Measurements from ENCODE around the gene ADGRL3.

GRCh38 chr4:62075089-62075488 is 875.0 kb downstream of the ADGRL3 start:
- TF ChIP-seq, protein P1, sequence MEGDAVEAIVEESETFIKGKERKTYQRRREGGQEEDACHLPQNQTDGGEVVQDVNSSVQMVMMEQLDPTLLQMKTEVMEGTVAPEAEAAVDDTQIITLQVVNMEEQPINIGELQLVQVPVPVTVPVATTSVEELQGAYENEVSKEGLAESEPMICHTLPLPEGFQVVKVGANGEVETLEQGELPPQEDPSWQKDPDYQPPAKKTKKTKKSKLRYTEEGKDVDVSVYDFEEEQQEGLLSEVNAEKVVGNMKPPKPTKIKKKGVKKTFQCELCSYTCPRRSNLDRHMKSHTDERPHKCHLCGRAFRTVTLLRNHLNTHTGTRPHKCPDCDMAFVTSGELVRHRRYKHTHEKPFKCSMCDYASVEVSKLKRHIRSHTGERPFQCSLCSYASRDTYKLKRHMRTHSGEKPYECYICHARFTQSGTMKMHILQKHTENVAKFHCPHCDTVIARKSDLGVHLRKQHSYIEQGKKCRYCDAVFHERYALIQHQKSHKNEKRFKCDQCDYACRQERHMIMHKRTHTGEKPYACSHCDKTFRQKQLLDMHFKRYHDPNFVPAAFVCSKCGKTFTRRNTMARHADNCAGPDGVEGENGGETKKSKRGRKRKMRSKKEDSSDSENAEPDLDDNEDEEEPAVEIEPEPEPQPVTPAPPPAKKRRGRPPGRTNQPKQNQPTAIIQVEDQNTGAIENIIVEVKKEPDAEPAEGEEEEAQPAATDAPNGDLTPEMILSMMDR (conservative IDR thresholded peaks at IDR 0.05 in 1 of 2, IDR thresholded peaks at IDR 0.05 in 1 of 2; ENCODE audit: low read depth in 1 of 2, low read length in 2 of 2): no peak
- TF ChIP-seq EZH2 (IDR thresholded peaks at IDR 0.05; ENCODE audit: low read length, missing control alignments): no peak
